ENCODE data around the gene FRAT1. TPM values are rescaled to one million over a fixed set of nuclear protein-coding genes. Genes with fewer than 3 reads are reported as not detected.

Gene FRAT1
- total RNA-seq, 1 experiment from 2014 or later: 2.3 TPM

- Mint-ChIP-seq H3K27me3 (ENCODE audit: insufficient read depth, unreplicated experiment) (no peaks in the 10 kb centered on the region), H3K27ac (ENCODE audit: unreplicated experiment) (no peak overlapping the region), H3K36me3 (ENCODE audit: insufficient read depth, unreplicated experiment) (peaks cover 71% of the 10 kb centered on the region), H3K9me3 (ENCODE audit: unreplicated experiment) (no peaks in the 10 kb centered on the region), H3K4me3 (ENCODE audit: unreplicated experiment) (no peak overlapping the region), H3K4me1 (ENCODE audit: low read depth, unreplicated experiment) (no peaks in the 10 kb centered on the region)
- peaks cover 2% of the 10 kb centered on the region; the same call in 1 of the 2 replicates for H3K36me3 ChIP-seq (ENCODE audit: control insufficient read depth, insufficient read depth, low read length)
- TF ChIP-seq CTCF (IDR thresholded peaks at IDR 0.05; ENCODE audit: insufficient read depth in 1 of 2, low read depth in 1 of 2, low read length in 1 of 2, severe bottlenecking in 1 of 2, unreplicated experiment in 1 of 2): no peak
- H3K4me3 ChIP-seq (ENCODE audit: low read depth, low read length): no peak overlapping the region
- intact Hi-C loops (cut with micrococcal nuclease; ENCODE audit: unreplicated experiment): no loop called here
- POLR2A ChIA-PET: no interaction called here
- H3K9me3 ChIP-seq: no peaks in the 10 kb centered on the region
- no peak for DNase-seq
- H3K27me3 ChIP-seq (replicated peaks; ENCODE audit: control insufficient read depth, insufficient read depth, low read length): no peaks in the 10 kb centered on the region
- no TSS peak for BruUV-seq (replicated peaks)
- CTCF ChIA-PET: no interaction called here
- no peaks in the 10 kb centered on the region for H3K4me1 ChIP-seq
Observed at GRCh38 chr10:97366572-97366971, 47.5 kb downstream of the FRAT1 start.

- Histone ChIP-seq H3K4me3 (ENCODE audit: low read depth, low read length) (no peak overlapping the region), H3K9me3 (no peaks in the 10 kb centered on the region), H3K36me3 (ENCODE audit: control insufficient read depth, insufficient read depth, low read length) (peaks cover 2% of the 10 kb centered on the region; the same call in 1 of the 2 replicates), H3K27me3 (replicated peaks; ENCODE audit: control insufficient read depth, insufficient read depth, low read length) (no peaks in the 10 kb centered on the region), H3K4me1 (no peaks in the 10 kb centered on the region)
- Mint-ChIP-seq H3K27ac (ENCODE audit: unreplicated experiment) (no peak overlapping the region), H3K36me3 (ENCODE audit: insufficient read depth, unreplicated experiment) (peaks cover 75% of the 10 kb centered on the region), H3K4me1 (ENCODE audit: low read depth, unreplicated experiment) (no peaks in the 10 kb centered on the region), H3K4me3 (ENCODE audit: unreplicated experiment) (no peak overlapping the region), H3K27me3 (ENCODE audit: insufficient read depth, unreplicated experiment) (no peaks in the 10 kb centered on the region), H3K9me3 (ENCODE audit: unreplicated experiment) (no peaks in the 10 kb centered on the region)
- no peak for TF ChIP-seq CTCF (IDR thresholded peaks at IDR 0.05; ENCODE audit: insufficient read depth in 1 of 2, low read depth in 1 of 2, low read length in 1 of 2, severe bottlenecking in 1 of 2, unreplicated experiment in 1 of 2)
- CTCF ChIA-PET: no interaction called here
- no peak for DNase-seq
- POLR2A ChIA-PET: no interaction called here
- BruUV-seq (replicated peaks): no TSS peak
- intact Hi-C loops (cut with micrococcal nuclease; ENCODE audit: unreplicated experiment): no loop called here
Observed at GRCh38 chr10:97367126-97367649, 48.1 kb downstream of the FRAT1 start.

Other genes with a start within 250 kb of the FRAT1 start
- 0.41 and 0.42 TPM in 2 replicates for gene SLIT1, start 133.3 kb upstream of the FRAT1 start, total RNA-seq (2022)
- gene ARHGAP19, start 26.6 kb upstream of the FRAT1 start, total RNA-seq (2022): 13.9 and 15.9 TPM in 2 replicates
- 16.6 and 18.8 TPM in 2 replicates for gene FRAT2, start 15.5 kb downstream of the FRAT1 start, total RNA-seq (2022)
- gene RRP12, start 82.1 kb downstream of the FRAT1 start, total RNA-seq (2022): 69.3 and 70.5 TPM in 2 replicates
- 412 and 462 TPM in 2 replicates for gene PGAM1, start 106.9 kb downstream of the FRAT1 start, total RNA-seq (2022)
- gene EXOSC1, start 126.7 kb downstream of the FRAT1 start, total RNA-seq (2022): 77.5 and 84.7 TPM in 2 replicates
- gene ZDHHC16, start 126.9 kb downstream of the FRAT1 start, total RNA-seq (2022): 43.5 and 48.3 TPM in 2 replicates
- gene MMS19, start 179.2 kb downstream of the FRAT1 start, total RNA-seq (2022): 105 and 112 TPM in 2 replicates
- gene UBTD1, start 179.7 kb downstream of the FRAT1 start, total RNA-seq (2022): 11.4 and 11.7 TPM in 2 replicates

Measured in Caco-2 (cell line).